Measurements from ENCODE around the gene LIX1. TPM values are rescaled to one million over a fixed set of nuclear protein-coding genes. Genes with fewer than 3 reads are reported as not detected.

Gene LIX1
- total and polyA plus RNA-seq, 2 of the 13 experiments (the other 11 are each of a cell fraction or from before 2014, with no cell fraction given): not detected

- no peak for TF ChIP-seq ZNF512B (CRISPR knock-in tag; IDR thresholded peaks at IDR 0.05; ENCODE audit: borderline replicate concordance)
- TF ChIP-seq ZGPAT (CRISPR knock-in tag; IDR thresholded peaks at IDR 0.05): peak; percentile 60
- TF ChIP-seq RBM22 (optimal IDR thresholded peaks at IDR 0.05; ENCODE audit: low read length): peak; percentile 38
- no peak for TF ChIP-seq SNAPC4 (CRISPR knock-in tag; IDR thresholded peaks at IDR 0.05)
- TF ChIP-seq ZNF513 (CRISPR knock-in tag; conservative IDR thresholded peaks at IDR 0.05): no peak
- 0 out of 2 replicates have a peak, but pooled peaks have one; percentile 63 for TF ChIP-seq ZNF780A (CRISPR knock-in tag; IDR thresholded peaks at IDR 0.05)
- TF ChIP-seq REPIN1 (CRISPR knock-in tag; IDR thresholded peaks at IDR 0.05; ENCODE audit: borderline replicate concordance, low read depth): peak; percentile 52; the same call in 1 of the 2 replicates
- TF ChIP-seq ZNF264 (CRISPR knock-in tag; IDR thresholded peaks at IDR 0.05): peak; percentile 74
- TF ChIP-seq NKX3-1 (CRISPR knock-in tag; IDR thresholded peaks at IDR 0.05): peak; percentile 97
- no peak for TF ChIP-seq ZNF644 (CRISPR knock-in tag; IDR thresholded peaks at IDR 0.05; ENCODE audit: low read depth)
- TF ChIP-seq ZNF367 (CRISPR knock-in tag; IDR thresholded peaks at IDR 0.05; ENCODE audit: borderline replicate concordance): 0 out of 2 replicates have a peak, but pooled peaks have one; percentile 81
- no peak for TF ChIP-seq ZBTB3 (CRISPR knock-in tag; IDR thresholded peaks at IDR 0.05; ENCODE audit: borderline replicate concordance, low read depth)
- no peak for TF ChIP-seq ZKSCAN5 (CRISPR knock-in tag; IDR thresholded peaks at IDR 0.05)
- peak; percentile 68; the same call in 1 of the 2 replicates for TF ChIP-seq ELK4 (CRISPR knock-in tag; IDR thresholded peaks at IDR 0.05; ENCODE audit: borderline replicate concordance)
- TF ChIP-seq SIX4 (CRISPR knock-in tag; IDR thresholded peaks at IDR 0.05): 0 out of 2 replicates have a peak, but pooled peaks have one; percentile 33
- peak; percentile 38; the same call in 1 of the 2 replicates for TF ChIP-seq GATA4 (IDR thresholded peaks at IDR 0.05; ENCODE audit: borderline replicate concordance, low read depth)
Observed at GRCh38 chr5:97183100-97183929, 40.9 kb upstream of the LIX1 start, which contains the start of gene RIOK2 (continued).
